ENCODE data around the gene PARVG. TPM values are rescaled to one million over a fixed set of nuclear protein-coding genes. Genes with fewer than 3 reads are reported as not detected.

Gene PARVG
- total and polyA plus RNA-seq, 2 of the 8 experiments (the other 6 are each of a cell fraction or from before 2014, with no cell fraction given): 0.37 to 1.5 TPM

DNA sequence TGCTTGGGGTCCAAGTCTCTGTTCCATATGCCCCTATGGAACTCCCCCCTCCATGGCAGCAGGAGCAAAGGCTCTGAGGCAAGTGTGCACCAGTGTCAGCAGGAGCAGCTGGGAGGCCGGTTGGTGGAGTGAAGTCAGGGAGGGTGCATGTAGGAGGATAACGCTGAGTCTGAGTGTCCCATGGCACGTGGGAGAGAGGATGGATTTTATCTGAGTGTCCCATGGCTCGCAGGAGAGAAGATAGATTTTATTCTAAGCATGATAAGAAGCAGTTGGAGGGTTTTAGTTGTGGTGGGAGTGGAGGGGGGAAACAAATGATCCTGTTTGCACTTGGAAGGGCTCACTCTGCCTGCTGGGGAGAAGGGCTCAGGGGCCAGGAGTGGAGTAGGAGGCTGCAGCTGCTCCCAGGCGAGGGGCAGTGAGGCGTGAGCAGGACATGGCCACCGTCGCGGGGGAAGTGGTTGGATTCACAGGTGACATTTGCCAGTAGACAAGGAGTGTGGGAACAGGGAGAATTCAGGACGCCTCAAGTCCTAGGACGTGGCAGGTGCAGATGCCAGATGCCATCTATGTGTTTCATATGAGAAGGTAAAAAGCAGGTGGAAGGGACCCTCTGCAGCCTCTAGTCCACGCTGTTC is 33.6 kb upstream of the PARVG start:
- no peaks in the 10 kb centered on the region for H3K79me2 ChIP-seq (ENCODE audit: control insufficient read depth in 1 of 2, insufficient read depth in 2 of 2, low read length in 2 of 2)
- POLR2A ChIA-PET (ENCODE audit: partially characterized antibody): interaction anchor here (0.7 to 4.4 kb wide), 17 partner anchors 8 to 185 kb away, joined by 3 to 22 read pairs (median 4); partner anchors contain the start of gene PARVG
- no peaks in the 10 kb centered on the region for H3K79me1 ChIP-seq (ENCODE audit: low read depth, low read length)
- H3K4me3 ChIP-seq (ENCODE audit: extremely low read depth in 1 of 4, insufficient read depth in 2 of 4, low read depth in 3 of 4, low read length in 4 of 4): peak overlapping the region in 1 of 4 experiments; percentile 47; a peak in 3 of 8 replicates
- H3K9ac ChIP-seq (replicated peaks in 1 of 4; ENCODE audit: extremely low read depth in 1 of 4, low read depth in 3 of 4, low read length in 3 of 4): peak overlapping the region in 1 of 4 experiments; percentile 24; a peak in 3 of 7 replicates
- H2BK20ac ChIP-seq (ENCODE audit: low read length): peak overlapping the region; percentile 96
- H3K4me2 ChIP-seq (ENCODE audit: insufficient read depth in 1 of 2, low read depth in 2 of 2, low read length in 2 of 2): peak overlapping the region; percentile 66 to 76
- H3K9me3 ChIP-seq (ENCODE audit: insufficient read depth in 2 of 2, low read depth in 1 of 2, low read length in 1 of 2): no peaks in the 10 kb centered on the region
- peak overlapping the region; percentile 100 for H4K91ac ChIP-seq (replicated peaks; ENCODE audit: insufficient read length, low read length)
- H2BK15ac ChIP-seq (ENCODE audit: low read length): peak overlapping the region; percentile 8; the same call in 1 of the 2 replicates
- no peak overlapping the region for H2AFZ ChIP-seq (ENCODE audit: low read length)
- DNase-seq (ENCODE audit: low read depth in 1 of 2, low spot score in 2 of 2) (peak in 1 of 2 experiments; percentile 57), FAIRE-seq (no peak)
- peak overlapping the region; percentile 100 for H2BK5ac ChIP-seq (ENCODE audit: low read depth, low read length)
- CTCF ChIA-PET (ENCODE audit: partially characterized antibody): interaction anchor here (0.7 to 2.6 kb wide), 9 partner anchors 8 to 542 kb away, joined by 3 to 16 read pairs (median 3); partner anchors contain the start of gene PARVG
- peak overlapping the region; percentile 98 for H2BK120ac ChIP-seq (replicated peaks; ENCODE audit: low read depth, low read length)
- peak overlapping the region; percentile 99 for H3K4ac ChIP-seq (replicated peaks; ENCODE audit: insufficient read length, low read depth, low read length)
- peak overlapping the region; percentile 66; the same call in 1 of the 2 replicates for H4K8ac ChIP-seq (ENCODE audit: extremely low read depth, insufficient read depth, low read length)
- peak overlapping the region; percentile 99 for H3K18ac ChIP-seq (ENCODE audit: extremely low read depth, low read length)
- H4K5ac ChIP-seq (ENCODE audit: insufficient read length, low read depth, low read length): peak overlapping the region; percentile 77
- H4K20me1 ChIP-seq (replicated peaks in 1 of 2; ENCODE audit: control insufficient read depth in 1 of 2, insufficient read depth in 2 of 2, low read length in 2 of 2): peaks cover 0 to 4% of the 10 kb centered on the region in 2 experiments
- H3K23me2 ChIP-seq (ENCODE audit: low read depth, low read length): peaks cover 7% of the 10 kb centered on the region
- H3K36me3 ChIP-seq (ENCODE audit: control insufficient read depth in 2 of 4, insufficient read depth in 4 of 4, low read length in 3 of 4): no peaks in the 10 kb centered on the region
- H2BK12ac ChIP-seq (ENCODE audit: low read depth, low read length): peak overlapping the region; percentile 100
- H3K56ac ChIP-seq (replicated peaks; ENCODE audit: insufficient read length, low read depth, low read length): peak overlapping the region; percentile 91
- peak overlapping the region; percentile 100 for H2AK5ac ChIP-seq (ENCODE audit: low read depth, low read length)
- H3K23ac ChIP-seq (ENCODE audit: insufficient read length): no peak overlapping the region
- H3K4me1 ChIP-seq (replicated peaks in 1 of 4; ENCODE audit: control insufficient read depth in 3 of 4, insufficient read depth in 4 of 4, low read length in 3 of 4): peaks cover 19 to 48% (median 41%) of the 10 kb centered on the region in 4 experiments
- peak overlapping the region; percentile 1 for H3K14ac ChIP-seq (ENCODE audit: insufficient read length)
- no peaks in the 10 kb centered on the region for H3K27me3 ChIP-seq (replicated peaks in 1 of 4; ENCODE audit: control insufficient read depth in 3 of 4, extremely low read depth in 1 of 4, insufficient read depth in 3 of 4, low read length in 3 of 4)
- peak overlapping the region; percentile 77; the same call in 1 of the 2 replicates for H3K27ac ChIP-seq (ENCODE audit: low read depth, low read length)
- WGBS, 2 experiments (ENCODE audit: extremely low coverage in 1 of 2, insufficient coverage in 1 of 2, insufficient read length in 1 of 2, insufficient replicate concordance in 2 of 2, low coverage in 1 of 2, low lambda C conversion rate in 2 of 2, missing lambda C conversion rate in 1 of 2): 27% methylated on average over 12 of the region's 12 CpGs; no CpG with 5 or more reads in 1 of the 2 experiments
- TF ChIP-seq TCF12 (IDR thresholded peaks at IDR 0.05; ENCODE audit: low read depth, low read length): no peak
- TF ChIP-seq FOSL1 (IDR thresholded peaks at IDR 0.05; ENCODE audit: insufficient read depth, low read depth, low read length): no peak
- TF ChIP-seq ATF2 (IDR thresholded peaks at IDR 0.05; ENCODE audit: low read length): no peak
- TF ChIP-seq YY1 (IDR thresholded peaks at IDR 0.05; ENCODE audit: low read depth, low read length): no peak
- no peak for TF ChIP-seq MAFK (IDR thresholded peaks at IDR 0.05; ENCODE audit: low read depth, low read length)
- TF ChIP-seq TAF7 (optimal IDR thresholded peaks at IDR 0.05; ENCODE audit: borderline replicate concordance, low read depth, low read length): no peak
- no peak for TF ChIP-seq TAF1 (IDR thresholded peaks at IDR 0.05; ENCODE audit: low read depth, low read length)
- TF ChIP-seq CEBPB (IDR thresholded peaks at IDR 0.05; ENCODE audit: low read depth, low read length): no peak
- TF ChIP-seq BCL11A (IDR thresholded peaks at IDR 0.05; ENCODE audit: low read depth in 2 of 2, low read length in 2 of 2): no peak
